GM23338 (cell line): ENCODE data around the gene CCDC50. TPM values are rescaled to one million over a fixed set of nuclear protein-coding genes. Genes with fewer than 3 reads are reported as not detected.

Experiments used
- ATAC-seq: fragments of 200-7000 bp; cut with Tn5 transposase; 3 replicates; pipeline ENCODE4 v1.9.1; 2020
- DNase-seq: peaks from one replicate; pipeline ENCODE4 v3.0.0-alpha.2; 2015; ENCODE audit warnings: low spot score
- H2AFZ ChIP-seq: fragments of 200-600 bp; sonication (generic); 2 replicates; pipeline ENCODE4 v1.8.0; 2016; ENCODE audit warnings: antibody characterized with exemption, mild to moderate bottlenecking, moderate library complexity
- H3F3A ChIP-seq: fragments of 200-600 bp; sonication (generic); replicated peaks from 2 replicates; pipeline ENCODE4 v1.8.0; 2017; ENCODE audit warnings: antibody characterized with exemption, mixed run types, low read depth
- H3K27ac ChIP-seq: fragments of 200-600 bp; sonication (generic); 2 replicates; pipeline ENCODE4 v1.6.1; 2016; ENCODE audit warnings: low read depth
- H3K27me3 ChIP-seq: fragments of 200-600 bp; sonication (generic); 2 replicates; pipeline ENCODE4 v1.8.0; 2016; ENCODE audit warnings: mild to moderate bottlenecking, mixed run types, moderate library complexity; ENCODE audit not compliant: insufficient read depth
- H3K36me3 ChIP-seq: fragments of 200-600 bp; sonication (generic); 2 replicates; pipeline ENCODE4 v1.8.0; 2016; ENCODE audit warnings: mild to moderate bottlenecking; ENCODE audit not compliant: insufficient read depth
- H3K4me1 ChIP-seq: fragments of 200-600 bp; sonication (generic); 2 replicates; pipeline ENCODE4 v1.8.0; 2016; ENCODE audit warnings: mild to moderate bottlenecking, moderate library complexity; ENCODE audit not compliant: insufficient read depth
- H3K4me2 ChIP-seq: fragments of 200-600 bp; sonication (generic); 2 replicates; pipeline ENCODE4 v1.7.1; 2017; ENCODE audit warnings: mixed run types
- H3K4me3 ChIP-seq: fragments of 200-600 bp; sonication (generic); 2 replicates; pipeline ENCODE4 v1.6.1; 2016; ENCODE audit warnings: mixed run types
- H3K79me2 ChIP-seq: fragments of 200-600 bp; sonication (generic); replicated peaks from 2 replicates; pipeline ENCODE4 v1.8.0; 2017; ENCODE audit warnings: mild to moderate bottlenecking; ENCODE audit not compliant: insufficient read depth
- H3K9me2 ChIP-seq: fragments of 200-600 bp; sonication (generic); 2 replicates; pipeline ENCODE4 v1.8.0; 2017; ENCODE audit not compliant: insufficient read depth
- H4K20me1 ChIP-seq: fragments of 200-600 bp; sonication (generic); replicated peaks from 2 replicates; pipeline ENCODE4 v1.8.0; 2017; ENCODE audit warnings: mild to moderate bottlenecking; ENCODE audit not compliant: insufficient read depth
- H3K27ac Mint-ChIP-seq: 2 replicates; pipeline ENCODE4 v1.8.0; 2020; ENCODE audit warnings: inconsistent platforms, mild to moderate bottlenecking, moderate library complexity, mixed read lengths
- H3K27me3 Mint-ChIP-seq: 3 replicates; pipeline ENCODE4 v1.8.0; 2022; ENCODE audit warnings: low read depth, mild to moderate bottlenecking, moderate library complexity, mixed read lengths, inconsistent platforms; ENCODE audit not compliant: insufficient read depth, poor library complexity
- H3K36me3 Mint-ChIP-seq: 3 replicates; pipeline ENCODE4 v1.8.0; 2021; ENCODE audit warnings: low read depth, mild to moderate bottlenecking, inconsistent platforms, moderate library complexity, mixed read lengths
- H3K4me1 Mint-ChIP-seq: 3 replicates; pipeline ENCODE4 v1.8.0; 2020; ENCODE audit warnings: mild to moderate bottlenecking, inconsistent platforms, mixed read lengths
- H3K4me3 Mint-ChIP-seq: 3 replicates; pipeline ENCODE4 v1.8.0; 2021; ENCODE audit warnings: moderate library complexity, mild to moderate bottlenecking, inconsistent platforms, mixed read lengths
- H3K9me3 Mint-ChIP-seq: 3 replicates; pipeline ENCODE4 v1.8.0; 2020; ENCODE audit warnings: moderate library complexity, mild to moderate bottlenecking, inconsistent platforms, mixed read lengths
- CREB1 ChIP-seq: fragments of 250-450 bp; sonication (Bioruptor Pico); IDR thresholded peaks from 2 replicates; pipeline ENCODE4 v1.5.0; 2020; ENCODE audit warnings: low read depth, mild to moderate bottlenecking, moderate library complexity
- CTCF ChIP-seq, 2 experiments: fragments of 200-600 bp in 1 of 2; sonication (generic) in 1 of 2; conservative IDR thresholded peaks; 2 replicates each; pipeline versions ENCODE4 v1.5.1 to v1.6.1; 2016 to 2017; ENCODE audit warnings: antibody characterized with exemption in 2 of 2, low read depth in 2 of 2, mild to moderate bottlenecking in 2 of 2, moderate library complexity in 1 of 2
- ETS1 ChIP-seq: IDR thresholded peaks from 2 replicates; pipeline ENCODE4 v1.6.1; 2016; ENCODE audit warnings: antibody characterized with exemption
- EZH2 ChIP-seq: fragments of 200-600 bp; sonication (generic); IDR thresholded peaks from one replicate; pipeline ENCODE4 v1.8.0; 2017; ENCODE audit warnings: antibody characterized with exemption, mild to moderate bottlenecking, low read depth; ENCODE audit not compliant: unreplicated experiment
- EZH2phosphoT487 ChIP-seq: fragments of 200-600 bp; sonication (generic); IDR thresholded peaks from one replicate; pipeline ENCODE4 v1.8.1; 2018; ENCODE audit warnings: antibody characterized with exemption; ENCODE audit not compliant: unreplicated experiment
- JUNB ChIP-seq: IDR thresholded peaks from one replicate; pipeline ENCODE4 v1.6.1; 2016; ENCODE audit warnings: antibody characterized with exemption; ENCODE audit not compliant: unreplicated experiment
- NANOG ChIP-seq: IDR thresholded peaks from 2 replicates; pipeline ENCODE4 v1.6.1; 2016; ENCODE audit warnings: antibody characterized with exemption, borderline replicate concordance
- POLR2AphosphoS5 ChIP-seq: IDR thresholded peaks from 2 replicates; pipeline ENCODE4 v1.6.1; 2016; ENCODE audit warnings: antibody characterized with exemption, low read depth
- REST ChIP-seq: IDR thresholded peaks from one replicate; pipeline ENCODE4 v1.6.1; 2018; ENCODE audit warnings: antibody characterized with exemption; ENCODE audit not compliant: unreplicated experiment
- STAT1 ChIP-seq: IDR thresholded peaks from one replicate; pipeline ENCODE4 v1.6.1; 2016; ENCODE audit warnings: antibody characterized with exemption; ENCODE audit not compliant: unreplicated experiment
- ZNF114 ChIP-seq: fragments of 250-450 bp; sonication (Bioruptor Pico); IDR thresholded peaks from 2 replicates; pipeline ENCODE4 v1.5.0; 2020; ENCODE audit warnings: mild to moderate bottlenecking, moderate library complexity
- ZNF331 ChIP-seq: fragments of 250-450 bp; sonication (Bioruptor Pico); IDR thresholded peaks from 2 replicates; pipeline ENCODE4 v1.5.0; 2020; ENCODE audit warnings: low read depth, mild to moderate bottlenecking, moderate library complexity
- ZNF462 ChIP-seq: fragments of 250-450 bp; sonication (Bioruptor Pico); IDR thresholded peaks from 2 replicates; pipeline ENCODE4 v1.5.0; 2020; ENCODE audit warnings: mild to moderate bottlenecking, moderate library complexity
- polyA plus RNA-seq: library from polyadenylated mRNA; unstranded; fragments of >200 nt; fragmentation: Nextera tagmentation; extraction: Ambion mirVana; gene quantifications from 2 replicates; pipeline ENCODE4 v1.2.1, GENCODE V29; 2016
- total RNA-seq: library from RNA; depleted of rRNA; stranded (reverse); fragments of >200 nt; shearing (Covaris generic); gene quantifications from 2 replicates; pipeline ENCODE4 v1.2.3, GENCODE V29; 2014

Gene CCDC50
- total and polyA plus RNA-seq, 2 experiments from 2014 or later = 22.4 to 25.4 TPM

- Histone ChIP-seq H3F3A (no peaks in the 10 kb centered on the region), H3K4me1 (peaks cover 12% of the 10 kb centered on the region), H3K4me2 (no peak overlapping the region), H3K27ac (no peak overlapping the region), H3K27me3 (no peaks in the 10 kb centered on the region), H3K4me3 (no peak overlapping the region), H3K9me2 (no peaks in the 10 kb centered on the region), H2AFZ (no peak overlapping the region), H3K36me3 (no peaks in the 10 kb centered on the region), H4K20me1 (no peaks in the 10 kb centered on the region), H3K79me2 (no peaks in the 10 kb centered on the region)
- peaks cover 5% of the 10 kb centered on the region for H3K27me3 Mint-ChIP-seq
- H3K27ac Mint-ChIP-seq = no peak overlapping the region
- H3K4me1 Mint-ChIP-seq = peaks cover 22% of the 10 kb centered on the region
- H3K9me3 Mint-ChIP-seq = no peaks in the 10 kb centered on the region
- DNase-seq = no peak
- TF ChIP-seq EZH2phosphoT487 = no peak
- TF ChIP-seq ZNF462 (CRISPR knock-in tag) = no peak
- TF ChIP-seq CTCF (conservative IDR thresholded peaks at IDR 0.05; ENCODE audit: low read depth in 2 of 2) = no peak
- no peak for TF ChIP-seq JUNB
- TF ChIP-seq EZH2 = no peak
- no peak for TF ChIP-seq CREB1 (CRISPR knock-in tag)
- no peak for TF ChIP-seq ZNF331 (CRISPR knock-in tag)
- TF ChIP-seq NANOG = no peak
- TF ChIP-seq STAT1 = no peak
- no peak for TF ChIP-seq ETS1
- no peak for TF ChIP-seq POLR2AphosphoS5
- TF ChIP-seq REST = no peak
- no peak for TF ChIP-seq ZNF114 (CRISPR knock-in tag)
- no peak overlapping the region for H3K4me3 Mint-ChIP-seq
- H3K36me3 Mint-ChIP-seq = no peaks in the 10 kb centered on the region
- ATAC-seq = no peak; the same call in 2 of the 3 replicates
These were observed 26.7 kb upstream of the CCDC50 start for GRCh38 chr3:191302451-191302850.
